GM18526 (cell line): ENCODE measurements around the gene VWA8.

Experiments used
- POLR2A ChIP-seq: IDR thresholded peaks from 3 replicates; pipeline ENCODE4 v1.6.1; 2011; ENCODE audit not compliant: insufficient read length; ENCODE audit errors: extremely low read depth

Gene VWA8

DNA sequence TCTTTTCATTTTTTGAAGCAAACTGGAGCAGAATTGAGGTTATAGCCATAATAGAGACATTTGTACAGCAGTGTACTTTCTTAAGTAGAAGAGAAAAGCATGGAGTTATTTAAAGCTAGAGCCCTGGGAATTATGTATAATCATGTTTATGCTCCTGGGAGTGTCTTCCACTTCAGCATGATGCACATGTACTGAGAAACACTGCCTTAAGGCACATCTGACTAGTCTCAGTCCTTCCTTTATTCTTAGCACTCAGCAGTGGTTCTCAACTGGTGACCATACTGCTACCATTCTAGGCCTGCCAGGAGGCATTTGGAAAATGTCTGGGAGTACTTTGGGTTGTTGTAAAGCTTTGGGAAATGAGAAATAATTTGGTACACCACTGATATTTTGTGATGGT, 45.8 kb downstream of the VWA8 start:
- TF ChIP-seq POLR2A: no peak

GRCh38 chr13:41914552-41914951, 46.4 kb downstream of the VWA8 start:
- no peak for TF ChIP-seq POLR2A

DNA sequence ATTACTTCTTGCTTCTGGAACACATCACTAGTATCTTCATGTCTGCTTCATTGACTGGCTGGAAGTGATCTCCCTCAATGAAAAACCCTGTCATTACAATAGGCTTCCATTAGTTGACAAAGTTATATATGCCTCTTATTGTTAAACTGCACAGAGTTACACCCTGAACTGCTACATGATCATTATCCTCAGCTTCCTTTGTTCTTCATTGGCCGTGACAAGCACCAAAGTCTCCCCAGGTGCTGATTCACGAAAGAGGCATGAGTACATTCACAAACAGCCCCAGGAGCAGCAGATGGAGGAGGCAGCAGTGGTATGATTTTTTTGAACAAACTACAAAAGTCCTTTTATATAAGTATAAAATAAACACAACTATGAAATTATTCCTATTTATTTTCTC, 51.4 kb downstream of the VWA8 start:
- no peak for TF ChIP-seq POLR2A

- no peak for TF ChIP-seq POLR2A
Observed at GRCh38 chr13:41905600-41906254, 55.2 kb downstream of the VWA8 start.

DNA sequence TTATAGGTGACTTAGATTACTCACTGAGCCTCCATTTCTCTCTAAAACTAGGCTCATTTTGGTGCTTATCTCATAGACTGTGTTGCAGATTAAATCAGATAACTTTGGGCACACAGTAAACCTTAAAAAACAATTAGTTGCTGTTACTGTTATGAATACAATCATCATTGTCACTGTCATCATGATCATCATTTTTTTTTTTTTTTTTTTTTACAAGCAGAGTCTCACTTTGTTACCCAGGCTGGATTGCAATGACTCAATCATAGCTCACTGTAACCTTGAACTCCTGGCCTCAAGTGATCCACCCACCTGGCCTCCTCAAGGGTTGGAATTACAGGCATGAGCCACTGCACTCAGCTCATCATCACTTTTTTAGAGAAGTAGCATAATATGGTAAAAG, 60.0 kb downstream of the VWA8 start:
- no peak for TF ChIP-seq POLR2A

- TF ChIP-seq POLR2A: no peak
Observed at GRCh38 chr13:41897126-41897525, 63.8 kb downstream of the VWA8 start.

DNA sequence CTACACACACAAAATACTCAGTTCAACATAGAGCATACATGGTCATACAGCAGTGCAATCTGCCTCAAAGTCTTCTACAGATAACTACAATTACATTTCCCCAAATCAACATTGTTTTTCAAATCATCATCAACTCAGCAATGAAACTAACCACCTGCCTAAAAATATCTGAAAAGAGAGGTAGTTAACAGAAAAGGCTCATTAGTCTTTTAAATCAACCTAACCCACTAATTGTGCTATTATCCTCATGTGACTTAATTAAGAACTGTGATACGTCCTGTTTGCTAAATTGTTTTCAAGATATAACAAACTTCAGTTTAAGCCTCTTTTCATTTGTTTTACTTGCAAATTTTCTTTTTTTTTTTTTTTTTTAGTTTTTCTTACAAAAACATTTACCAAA, 65.4 kb downstream of the VWA8 start:
- TF ChIP-seq POLR2A: no peak

- TF ChIP-seq POLR2A: no peak
Observed at GRCh38 chr13:41891119-41891518, 69.8 kb downstream of the VWA8 start.

DNA sequence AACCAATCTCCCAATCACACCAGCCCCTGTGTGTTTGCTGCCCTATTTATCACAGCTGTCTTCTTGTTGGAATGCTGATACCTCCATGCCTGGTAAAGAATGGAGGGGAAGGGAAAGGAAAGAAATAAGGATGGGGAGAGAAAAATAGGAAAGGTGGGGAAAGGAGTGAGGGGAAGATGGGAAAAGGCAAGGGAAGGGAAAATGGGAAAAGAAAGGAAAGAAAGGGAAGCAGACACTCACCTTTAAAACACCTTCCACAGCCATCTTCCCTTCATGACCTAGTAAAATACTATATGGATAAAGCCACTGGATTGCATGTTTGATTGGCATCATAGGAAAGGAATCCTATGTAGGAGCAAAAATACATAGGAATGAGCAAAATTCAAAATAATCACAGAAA, 77.8 kb downstream of the VWA8 start:
- no peak for TF ChIP-seq POLR2A

DNA sequence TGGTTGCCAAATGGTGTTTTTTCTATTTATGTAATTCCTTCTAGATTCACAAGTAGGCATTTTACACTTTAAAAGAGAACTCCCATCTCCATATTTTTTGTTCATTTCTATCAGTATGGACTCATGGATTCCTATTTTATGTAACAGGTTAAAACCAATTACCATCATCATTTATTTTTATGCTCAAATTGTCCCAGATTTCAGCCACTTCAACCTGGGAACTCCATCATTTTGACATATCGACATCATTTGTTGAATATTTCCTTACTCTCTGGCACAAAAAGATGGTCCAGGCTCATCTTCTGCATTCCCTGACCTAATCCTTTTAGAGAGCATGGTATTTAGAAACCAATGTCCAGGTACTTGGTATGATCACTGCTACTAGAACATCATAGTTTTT, 79.9 kb downstream of the VWA8 start:
- TF ChIP-seq POLR2A: no peak

GRCh38 chr13:41864658-41865057, 96.3 kb downstream of the VWA8 start:
- no peak for TF ChIP-seq POLR2A

DNA sequence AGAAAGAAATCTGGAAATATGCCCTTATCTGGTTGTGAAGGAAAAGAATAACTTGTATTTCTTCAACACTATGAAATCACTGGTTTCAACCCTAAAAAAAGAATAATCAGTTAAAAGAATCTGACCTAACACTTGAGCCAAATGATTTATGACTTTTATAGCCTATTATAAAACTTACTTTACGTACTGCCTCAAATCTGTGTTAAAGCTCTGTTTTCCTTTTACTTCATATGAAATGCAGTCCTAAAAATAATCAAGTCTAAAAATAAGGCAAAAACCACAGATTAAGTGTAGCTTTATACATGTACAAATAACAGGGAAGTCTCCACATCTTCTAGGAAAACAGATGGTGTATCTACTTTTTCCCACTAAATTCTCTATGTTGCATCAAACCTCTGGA, 101.3 kb downstream of the VWA8 start:
- TF ChIP-seq POLR2A: no peak

DNA sequence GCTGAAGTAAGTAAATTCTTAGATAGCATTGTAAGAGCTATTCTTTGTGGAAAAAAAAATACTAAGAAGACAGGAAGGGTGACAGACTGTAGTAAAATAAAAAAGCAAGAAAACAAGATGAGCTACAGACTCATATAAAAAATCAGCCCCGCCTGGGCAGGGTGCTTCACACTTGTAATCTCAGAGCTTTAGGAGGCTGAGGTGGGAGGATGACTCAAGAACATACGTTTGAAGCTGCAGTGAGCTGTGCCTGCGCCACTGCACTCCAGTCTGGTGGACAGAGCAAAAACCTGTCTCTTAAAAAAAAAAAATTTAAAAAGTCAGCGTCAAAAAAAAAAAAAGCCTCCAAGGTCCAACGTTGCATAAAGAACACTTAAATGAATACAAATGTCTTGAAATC, 102.1 kb downstream of the VWA8 start:
- no peak for TF ChIP-seq POLR2A

- TF ChIP-seq POLR2A: no peak
Observed at GRCh38 chr13:41854758-41855157, 106.2 kb downstream of the VWA8 start.

DNA sequence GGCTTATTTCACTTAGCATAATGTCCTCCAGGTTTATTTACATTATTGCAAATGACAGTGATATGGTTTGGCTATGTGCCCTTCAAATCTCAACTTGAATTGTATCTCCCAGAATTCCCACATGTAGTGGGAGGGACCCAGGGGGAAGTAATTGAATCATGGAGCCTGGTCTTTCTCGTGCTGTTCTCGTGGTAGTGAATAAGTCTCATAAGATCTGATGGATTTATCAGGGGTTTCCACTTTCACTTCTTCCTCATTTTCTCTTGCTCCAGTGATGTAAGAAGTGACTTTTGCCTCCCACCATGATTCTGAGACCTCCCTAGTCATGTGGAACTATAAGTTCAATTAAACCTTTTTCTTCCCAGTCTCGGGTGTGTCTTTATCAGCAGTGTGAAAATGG, 109.6 kb downstream of the VWA8 start:
- no peak for TF ChIP-seq POLR2A

DNA sequence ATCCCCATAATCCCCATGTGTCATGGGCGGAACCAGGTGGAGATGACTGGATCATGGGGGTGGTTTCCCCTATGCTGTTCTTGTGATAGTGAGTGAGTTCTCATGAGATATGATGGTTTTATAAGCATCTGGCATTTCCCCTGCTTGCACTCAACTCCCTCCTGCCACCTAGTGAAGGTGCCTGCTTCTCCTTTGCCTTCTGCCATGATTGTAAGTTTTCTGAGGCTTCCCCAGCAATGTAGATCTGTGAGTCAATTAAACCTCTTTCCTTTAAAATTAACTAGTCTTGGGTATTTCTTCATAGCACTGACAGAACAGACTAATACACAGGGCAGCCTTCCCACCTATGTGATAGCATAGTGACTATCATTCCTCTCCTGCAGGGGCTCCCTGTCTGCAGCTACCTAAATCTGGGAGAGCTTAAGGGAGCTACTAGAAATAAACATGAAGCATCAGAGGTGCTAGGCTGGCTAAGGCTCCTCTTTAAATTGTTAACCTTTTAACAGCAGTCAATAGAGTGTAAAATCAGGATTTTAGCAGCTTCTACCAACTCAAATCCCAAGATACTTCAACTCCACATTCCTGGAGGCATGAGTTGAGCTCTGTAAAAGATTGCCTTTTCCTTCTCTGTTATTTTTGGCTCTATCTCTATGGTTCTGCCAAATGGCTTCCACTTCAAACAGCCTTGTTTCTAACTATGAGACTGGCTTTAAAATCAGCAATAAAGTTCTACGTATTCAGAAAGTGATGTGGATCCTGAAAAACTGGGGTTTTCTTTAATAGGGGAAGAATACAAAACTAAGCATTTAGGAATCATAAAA, 112.3 kb downstream of the VWA8 start:
- TF ChIP-seq POLR2A: no peak

- TF ChIP-seq POLR2A: no peak
Observed at GRCh38 chr13:41847216-41847615, 113.7 kb downstream of the VWA8 start.
